ENCODE measurements around the gene TGFBI.

DNA sequence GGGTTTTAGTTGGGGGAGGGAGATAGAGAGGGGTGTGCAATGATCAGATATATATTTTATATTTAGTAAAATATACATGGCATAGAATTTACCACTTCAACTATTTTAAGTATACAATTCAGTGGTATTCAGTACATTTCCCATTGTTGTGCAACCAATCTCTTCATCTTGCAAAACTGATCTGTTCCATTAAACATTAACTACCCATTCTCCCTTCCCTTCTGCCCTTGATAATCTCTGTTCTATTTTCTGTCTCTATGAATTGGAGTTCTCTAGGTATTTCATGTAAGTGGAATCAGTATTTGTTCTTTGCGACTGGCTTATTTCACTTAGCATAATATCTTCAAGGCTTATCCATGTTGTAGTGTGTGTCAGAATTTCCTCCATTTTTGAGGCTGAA is 38.6 kb downstream of the TGFBI start:
- TF ChIP-seq, protein P1, sequence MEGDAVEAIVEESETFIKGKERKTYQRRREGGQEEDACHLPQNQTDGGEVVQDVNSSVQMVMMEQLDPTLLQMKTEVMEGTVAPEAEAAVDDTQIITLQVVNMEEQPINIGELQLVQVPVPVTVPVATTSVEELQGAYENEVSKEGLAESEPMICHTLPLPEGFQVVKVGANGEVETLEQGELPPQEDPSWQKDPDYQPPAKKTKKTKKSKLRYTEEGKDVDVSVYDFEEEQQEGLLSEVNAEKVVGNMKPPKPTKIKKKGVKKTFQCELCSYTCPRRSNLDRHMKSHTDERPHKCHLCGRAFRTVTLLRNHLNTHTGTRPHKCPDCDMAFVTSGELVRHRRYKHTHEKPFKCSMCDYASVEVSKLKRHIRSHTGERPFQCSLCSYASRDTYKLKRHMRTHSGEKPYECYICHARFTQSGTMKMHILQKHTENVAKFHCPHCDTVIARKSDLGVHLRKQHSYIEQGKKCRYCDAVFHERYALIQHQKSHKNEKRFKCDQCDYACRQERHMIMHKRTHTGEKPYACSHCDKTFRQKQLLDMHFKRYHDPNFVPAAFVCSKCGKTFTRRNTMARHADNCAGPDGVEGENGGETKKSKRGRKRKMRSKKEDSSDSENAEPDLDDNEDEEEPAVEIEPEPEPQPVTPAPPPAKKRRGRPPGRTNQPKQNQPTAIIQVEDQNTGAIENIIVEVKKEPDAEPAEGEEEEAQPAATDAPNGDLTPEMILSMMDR (IDR thresholded peaks at IDR 0.05; ENCODE audit: insufficient read depth, low read length, poor library complexity, severe bottlenecking) = no peak
- TF ChIP-seq EZH2phosphoT487 (conservative IDR thresholded peaks at IDR 0.05; ENCODE audit: low read length) = no peak

All from SU-DHL-6 (cell line).